Hindlimb muscle (tissue), 1 donor: ENCODE results near the gene OR7C2. TPM values are rescaled to one million over a fixed set of nuclear protein-coding genes. Genes with fewer than 3 reads are reported as not detected.

Experiments
- DNase-seq: peaks from one replicate; pipeline ENCODE4 v3.0.0-alpha.2; 2013
- polyA plus RNA-seq: library from polyadenylated mRNA; unstranded; fragments of 120-200 nt; gene quantifications from one replicate; pipeline ENCODE4 v1.2.1, GENCODE V29; 2013; ENCODE audit not compliant: insufficient read length

OR7C2 gene
- polyA plus RNA-seq, 1 donor, result not detected

DNA sequence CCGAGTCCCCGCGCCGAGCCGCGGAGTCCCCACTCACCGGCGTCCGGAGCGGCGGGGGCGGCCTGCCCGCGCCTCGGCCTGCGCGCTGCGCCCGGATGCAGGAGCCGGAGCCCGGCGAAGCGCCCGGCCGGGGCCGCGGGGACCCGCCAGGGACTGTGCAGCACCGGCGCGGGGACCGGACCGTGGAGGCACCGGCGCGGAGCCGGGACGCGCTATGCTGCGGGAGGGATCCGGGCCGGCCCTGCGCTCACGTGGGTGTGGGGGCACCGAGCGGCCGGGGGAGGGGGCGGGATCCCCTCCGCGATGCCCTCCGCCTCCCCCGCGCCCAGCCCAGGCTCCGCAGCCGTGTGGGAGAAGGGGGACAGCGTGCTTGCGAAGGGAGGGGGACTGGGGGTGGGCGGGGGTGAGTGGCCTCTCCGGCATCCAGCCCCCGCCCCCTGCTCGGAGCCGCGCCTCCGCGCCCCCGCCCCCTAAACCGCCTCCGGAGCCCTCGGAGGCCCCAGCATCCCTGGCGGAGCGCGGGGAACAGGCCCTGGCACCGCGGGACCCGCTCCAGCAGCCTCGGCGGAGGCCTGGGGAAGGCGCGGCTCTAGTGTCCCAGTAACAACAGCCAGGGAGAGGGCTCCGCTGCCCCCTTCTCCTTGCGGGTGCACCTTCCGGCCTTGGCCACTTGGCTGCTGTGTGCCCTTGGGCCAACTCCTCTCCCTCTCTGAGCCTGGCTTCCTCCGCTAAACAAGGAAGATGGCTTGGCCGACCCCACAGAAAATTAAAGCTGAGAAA lies 38.4 kb downstream of the OR7C2 start, which contains the start of gene SLC1A6:
Gene SLC1A6, minus strand, starts transcription at position 389 of the 780 bp plus-strand sequence. CDS start 6,954 bp downstream, outside the sequence.
- DNase-seq, result no peak

- DNase-seq, result no peak
These were observed 43.8 kb downstream of the OR7C2 start for GRCh38 chr19:14985133-14985532.

Other genes starting within 250 kb of the OR7C2 start
- gene ADGRE2, start 162.9 kb upstream of the OR7C2 start, polyA plus RNA-seq, result 1.4 TPM
- gene OR7A5, start 106.3 kb upstream of the OR7C2 start, polyA plus RNA-seq, result not detected
- 0.18 TPM for gene OR7C1, start 106.3 kb upstream of the OR7C2 start, polyA plus RNA-seq
- not detected for gene OR7A10, start 92.6 kb upstream of the OR7C2 start, polyA plus RNA-seq
- gene OR7A17, start 55.4 kb upstream of the OR7C2 start, polyA plus RNA-seq, result not detected
- 0.35 TPM for gene SLC1A6, start 38.4 kb downstream of the OR7C2 start, polyA plus RNA-seq
- gene CASP14, start 108.0 kb downstream of the OR7C2 start, polyA plus RNA-seq, result 0.31 TPM
- 0.03 TPM for gene OR1I1, start 140.7 kb downstream of the OR7C2 start, polyA plus RNA-seq
- gene SYDE1, start 165.9 kb downstream of the OR7C2 start, polyA plus RNA-seq, result 17.0 TPM